ENCODE measurements around the gene GSDME.

GSDME gene

GRCh38 chr7:24716480-24717246 lies 40.6 kb downstream of the GSDME start:
- H3K9me3 Mint-ChIP-seq: no peaks in the 10 kb centered on the region
- no peak overlapping the region for H3K4me3 Mint-ChIP-seq
- peaks cover 39% of the 10 kb centered on the region for H3K36me3 Mint-ChIP-seq (ENCODE audit: low read depth)
- DNase-seq: no peak
- peaks cover 6% of the 10 kb centered on the region for H3K27me3 Mint-ChIP-seq (ENCODE audit: low read depth, poor library complexity)
- H3K4me1 Mint-ChIP-seq: peaks cover 22% of the 10 kb centered on the region
- no peak overlapping the region for H3K27ac Mint-ChIP-seq
- TF ChIP-seq, protein P1, sequence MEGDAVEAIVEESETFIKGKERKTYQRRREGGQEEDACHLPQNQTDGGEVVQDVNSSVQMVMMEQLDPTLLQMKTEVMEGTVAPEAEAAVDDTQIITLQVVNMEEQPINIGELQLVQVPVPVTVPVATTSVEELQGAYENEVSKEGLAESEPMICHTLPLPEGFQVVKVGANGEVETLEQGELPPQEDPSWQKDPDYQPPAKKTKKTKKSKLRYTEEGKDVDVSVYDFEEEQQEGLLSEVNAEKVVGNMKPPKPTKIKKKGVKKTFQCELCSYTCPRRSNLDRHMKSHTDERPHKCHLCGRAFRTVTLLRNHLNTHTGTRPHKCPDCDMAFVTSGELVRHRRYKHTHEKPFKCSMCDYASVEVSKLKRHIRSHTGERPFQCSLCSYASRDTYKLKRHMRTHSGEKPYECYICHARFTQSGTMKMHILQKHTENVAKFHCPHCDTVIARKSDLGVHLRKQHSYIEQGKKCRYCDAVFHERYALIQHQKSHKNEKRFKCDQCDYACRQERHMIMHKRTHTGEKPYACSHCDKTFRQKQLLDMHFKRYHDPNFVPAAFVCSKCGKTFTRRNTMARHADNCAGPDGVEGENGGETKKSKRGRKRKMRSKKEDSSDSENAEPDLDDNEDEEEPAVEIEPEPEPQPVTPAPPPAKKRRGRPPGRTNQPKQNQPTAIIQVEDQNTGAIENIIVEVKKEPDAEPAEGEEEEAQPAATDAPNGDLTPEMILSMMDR (IDR thresholded peaks at IDR 0.05): no peak

DNA sequence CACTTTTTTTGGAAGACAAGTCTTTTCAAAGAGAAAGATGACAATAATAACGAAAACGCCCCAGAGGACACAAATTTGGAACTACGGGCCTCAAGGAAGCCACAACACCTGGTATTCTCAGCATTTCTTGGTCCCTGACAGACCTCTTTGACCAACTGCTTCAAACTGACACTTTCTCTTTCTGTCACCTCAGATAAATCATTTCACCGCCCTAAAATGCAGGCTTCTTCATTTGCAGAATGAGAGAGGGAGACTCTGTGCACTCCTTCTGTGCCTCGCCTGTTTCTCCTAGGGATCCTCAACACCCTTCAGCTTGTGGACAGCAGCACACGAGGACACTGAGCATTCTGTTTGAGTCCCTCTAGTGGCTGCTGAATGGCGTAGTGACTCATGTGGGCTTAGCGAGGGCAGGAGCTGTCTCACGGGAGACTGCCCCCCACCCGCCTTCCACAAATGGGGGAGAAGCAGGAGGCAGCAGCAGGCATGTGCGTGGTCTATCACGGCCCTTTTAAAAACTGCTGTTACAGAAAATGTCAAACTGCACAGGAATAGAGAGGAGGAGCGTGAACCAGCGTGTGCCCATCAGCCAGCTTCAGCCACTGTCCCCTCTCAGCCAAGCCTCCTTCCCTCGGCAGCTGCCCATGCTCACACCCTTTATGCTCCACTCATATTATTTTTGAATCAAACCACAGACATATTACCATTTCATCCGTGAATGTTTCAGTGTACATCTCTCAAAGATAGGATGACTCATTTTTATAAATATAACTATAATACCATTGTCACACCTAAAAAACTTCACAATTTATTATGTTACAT lies 41.4 kb downstream of the GSDME start:
- Mint-ChIP-seq H3K4me3 (no peak overlapping the region), H3K27ac (no peak overlapping the region), H3K9me3 (no peaks in the 10 kb centered on the region), H3K27me3 (ENCODE audit: low read depth, poor library complexity) (peaks cover 6% of the 10 kb centered on the region), H3K36me3 (ENCODE audit: low read depth) (peaks cover 39% of the 10 kb centered on the region), H3K4me1 (peaks cover 15% of the 10 kb centered on the region)
- TF ChIP-seq, protein P1 (IDR thresholded peaks at IDR 0.05): no peak
- peak; percentile 17 for DNase-seq

GRCh38 chr7:24715171-24715570 lies 42.1 kb downstream of the GSDME start:
- TF ChIP-seq, protein P1 (IDR thresholded peaks at IDR 0.05): no peak
- Mint-ChIP-seq H3K36me3 (ENCODE audit: low read depth) (peaks cover 43% of the 10 kb centered on the region), H3K27ac (no peak overlapping the region), H3K4me1 (peaks cover 13% of the 10 kb centered on the region), H3K9me3 (no peaks in the 10 kb centered on the region), H3K4me3 (no peak overlapping the region), H3K27me3 (ENCODE audit: low read depth, poor library complexity) (peaks cover 6% of the 10 kb centered on the region)
- no peak for DNase-seq

DNA sequence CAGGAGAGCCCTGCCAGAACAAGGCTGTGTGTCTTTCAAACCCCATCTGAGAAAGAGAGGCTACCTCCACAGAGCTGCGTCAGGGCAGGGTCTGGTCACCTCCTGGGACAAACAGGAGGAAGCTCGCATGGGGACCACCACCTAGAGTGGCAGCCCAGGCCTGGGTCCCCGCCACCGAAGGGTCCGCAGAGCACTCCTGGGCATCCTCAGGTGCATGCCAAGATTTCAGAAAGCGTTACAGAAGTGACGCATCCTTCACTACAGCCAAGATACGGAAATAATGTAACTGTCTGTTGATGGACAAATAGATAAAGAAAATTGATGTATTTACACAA lies 42.6 kb downstream of the GSDME start:
- H3K27me3 Mint-ChIP-seq (ENCODE audit: low read depth, poor library complexity): peaks cover 6% of the 10 kb centered on the region
- no peaks in the 10 kb centered on the region for H3K9me3 Mint-ChIP-seq
- DNase-seq: no peak
- H3K4me3 Mint-ChIP-seq: no peak overlapping the region
- H3K27ac Mint-ChIP-seq: no peak overlapping the region
- peaks cover 44% of the 10 kb centered on the region for H3K36me3 Mint-ChIP-seq (ENCODE audit: low read depth)
- TF ChIP-seq, protein P1 (IDR thresholded peaks at IDR 0.05): no peak
- H3K4me1 Mint-ChIP-seq: peaks cover 13% of the 10 kb centered on the region

- DNase-seq: no peak
- Mint-ChIP-seq H3K4me3 (no peak overlapping the region), H3K27ac (peak overlapping the region; percentile 71), H3K36me3 (ENCODE audit: low read depth) (peaks cover 49% of the 10 kb centered on the region), H3K4me1 (peaks cover 13% of the 10 kb centered on the region), H3K9me3 (no peaks in the 10 kb centered on the region), H3K27me3 (ENCODE audit: low read depth, poor library complexity) (peaks cover 3% of the 10 kb centered on the region)
- TF ChIP-seq, protein P1 (IDR thresholded peaks at IDR 0.05): no peak
Measured at GRCh38 chr7:24713850-24714675, 43.2 kb downstream of the GSDME start.
